Measurements from ENCODE around the gene EMILIN1.

Gene EMILIN1

GRCh38 chr2:27078267-27079194, at the start of gene EMILIN1:
EMILIN1 (plus strand) TSS chr2:27078615; CDS start chr2:27079066, 451 bp downstream.
- DNase-seq (ENCODE audit: low spot score): no peak

- DNase-seq (ENCODE audit: low spot score): no peak
Measured at GRCh38 chr2:27029051-27029450, 49.4 kb upstream of the EMILIN1 start.

- DNase-seq (ENCODE audit: low spot score): peak; percentile 90
Measured at GRCh38 chr2:27032495-27033252, 45.7 kb upstream of the EMILIN1 start, which contains the start of gene TMEM214. TMEM214 (plus strand) TSS chr2:27032965; CDS start chr2:27033016, 51 bp downstream.

GRCh38 chr2:27033253-27033852, 45.1 kb upstream of the EMILIN1 start:
- DNase-seq (ENCODE audit: low spot score): no peak

- DNase-seq (ENCODE audit: low spot score): no peak
Measured at GRCh38 chr2:27038012-27038411, 40.4 kb upstream of the EMILIN1 start.

- no peak for DNase-seq (ENCODE audit: low spot score)
Measured at GRCh38 chr2:27038631-27039339, 39.6 kb upstream of the EMILIN1 start.

GRCh38 chr2:27039426-27039825, 39.0 kb upstream of the EMILIN1 start:
- DNase-seq (ENCODE audit: low spot score): no peak

- no peak for DNase-seq (ENCODE audit: low spot score)
Measured at GRCh38 chr2:27039871-27040270, 38.5 kb upstream of the EMILIN1 start.

- DNase-seq (ENCODE audit: low spot score): no peak
Measured at GRCh38 chr2:27040282-27040681, 38.1 kb upstream of the EMILIN1 start.

GRCh38 chr2:27041752-27042151, 36.7 kb upstream of the EMILIN1 start:
- no peak for DNase-seq (ENCODE audit: low spot score)

- DNase-seq (ENCODE audit: low spot score): no peak
Measured at GRCh38 chr2:27042159-27042661, 36.2 kb upstream of the EMILIN1 start.

- no peak for DNase-seq (ENCODE audit: low spot score)
Measured at GRCh38 chr2:27042985-27043634, 35.3 kb upstream of the EMILIN1 start.

- no peak for DNase-seq (ENCODE audit: low spot score)
Measured at GRCh38 chr2:27049422-27050280, 28.8 kb upstream of the EMILIN1 start.

GRCh38 chr2:27050281-27050995, 28.0 kb upstream of the EMILIN1 start:
- DNase-seq (ENCODE audit: low spot score): peak; percentile 97

- DNase-seq (ENCODE audit: low spot score): peak; percentile 93
Measured at GRCh38 chr2:27050996-27051901, 27.2 kb upstream of the EMILIN1 start, which contains the start of gene AGBL5. AGBL5 (plus strand) TSS chr2:27051668; CDS start chr2:27052959, 1,291 bp downstream.

- DNase-seq (ENCODE audit: low spot score): no peak
Measured at GRCh38 chr2:27051902-27052645, 26.3 kb upstream of the EMILIN1 start.

- no peak for DNase-seq (ENCODE audit: low spot score)
Measured at GRCh38 chr2:27053321-27053720, 25.1 kb upstream of the EMILIN1 start.
